ENCODE results near the gene PDGFC.

DNA sequence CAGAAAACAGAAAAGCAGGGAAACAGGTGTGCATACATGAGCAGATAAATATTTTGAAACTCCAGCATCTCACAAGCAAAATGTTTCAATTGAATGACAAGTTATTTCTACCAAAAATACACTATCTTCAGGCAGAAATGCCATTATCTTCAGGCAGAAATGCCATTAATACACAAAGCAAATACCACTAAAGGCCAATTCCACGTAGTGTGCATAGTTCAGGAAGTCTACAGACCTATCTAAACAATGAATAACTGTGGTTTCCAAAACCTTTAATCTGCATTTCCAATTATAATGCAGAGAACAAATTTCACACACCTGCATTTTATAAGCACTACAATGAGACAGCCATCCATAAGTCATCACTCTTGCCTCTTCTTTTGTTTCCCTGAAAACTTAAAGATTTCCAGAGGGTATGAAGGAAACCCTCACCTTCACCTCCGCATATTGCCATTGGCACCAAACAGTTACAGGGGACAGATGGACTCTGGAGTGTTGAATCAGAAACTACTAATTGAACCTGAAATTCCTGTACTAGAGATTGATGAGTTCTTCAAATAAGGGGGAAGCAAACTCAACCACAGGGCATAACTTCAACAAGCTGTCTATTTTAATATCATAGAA is 179.0 kb downstream of the PDGFC start:
- TF ChIP-seq, protein P1, sequence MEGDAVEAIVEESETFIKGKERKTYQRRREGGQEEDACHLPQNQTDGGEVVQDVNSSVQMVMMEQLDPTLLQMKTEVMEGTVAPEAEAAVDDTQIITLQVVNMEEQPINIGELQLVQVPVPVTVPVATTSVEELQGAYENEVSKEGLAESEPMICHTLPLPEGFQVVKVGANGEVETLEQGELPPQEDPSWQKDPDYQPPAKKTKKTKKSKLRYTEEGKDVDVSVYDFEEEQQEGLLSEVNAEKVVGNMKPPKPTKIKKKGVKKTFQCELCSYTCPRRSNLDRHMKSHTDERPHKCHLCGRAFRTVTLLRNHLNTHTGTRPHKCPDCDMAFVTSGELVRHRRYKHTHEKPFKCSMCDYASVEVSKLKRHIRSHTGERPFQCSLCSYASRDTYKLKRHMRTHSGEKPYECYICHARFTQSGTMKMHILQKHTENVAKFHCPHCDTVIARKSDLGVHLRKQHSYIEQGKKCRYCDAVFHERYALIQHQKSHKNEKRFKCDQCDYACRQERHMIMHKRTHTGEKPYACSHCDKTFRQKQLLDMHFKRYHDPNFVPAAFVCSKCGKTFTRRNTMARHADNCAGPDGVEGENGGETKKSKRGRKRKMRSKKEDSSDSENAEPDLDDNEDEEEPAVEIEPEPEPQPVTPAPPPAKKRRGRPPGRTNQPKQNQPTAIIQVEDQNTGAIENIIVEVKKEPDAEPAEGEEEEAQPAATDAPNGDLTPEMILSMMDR (IDR thresholded peaks at IDR 0.05), result no peak
- no peak for TF ChIP-seq POLR2A (IDR thresholded peaks at IDR 0.05)
